ENCODE results near the gene CXCL9.

Gene CXCL9

GRCh38 chr4:76010576-76010975, 3.3 kb upstream of the CXCL9 start:
- Histone ChIP-seq H2AFZ (ENCODE audit: low read length) (no peak overlapping the region), H3F3A (ENCODE audit: insufficient read depth, low read length) (no peaks in the 10 kb centered on the region), H3K9ac (ENCODE audit: low read length) (no peak overlapping the region), H3K36me3 (ENCODE audit: insufficient read depth, low read length) (no peaks in the 10 kb centered on the region), H3K79me2 (ENCODE audit: insufficient read depth, low read length) (no peaks in the 10 kb centered on the region), H3K4me2 (ENCODE audit: low read length) (no peak overlapping the region), H3K27ac (ENCODE audit: low read depth, low read length, poor library complexity, severe bottlenecking) (no peak overlapping the region), H3K4me1 (ENCODE audit: insufficient read depth, low read length, severe bottlenecking) (no peaks in the 10 kb centered on the region), H4K20me1 (ENCODE audit: insufficient read depth, low read length) (no peaks in the 10 kb centered on the region), H3K27me3 (ENCODE audit: insufficient read depth, low read length) (no peaks in the 10 kb centered on the region), H3K9me3 (ENCODE audit: low read length) (no peaks in the 10 kb centered on the region), H3K9me2 (ENCODE audit: low read depth, low read length) (no peaks in the 10 kb centered on the region), H3K4me3 (ENCODE audit: low read depth, low read length, poor library complexity, severe bottlenecking) (no peak overlapping the region)
- TF ChIP-seq EZH2 (IDR thresholded peaks at IDR 0.05; ENCODE audit: borderline replicate concordance, low read length), result no peak

- TF ChIP-seq CTCF (IDR thresholded peaks at IDR 0.05; ENCODE audit: low read length) (no peak), EZH2 (IDR thresholded peaks at IDR 0.05; ENCODE audit: borderline replicate concordance, low read length) (no peak)
- Histone ChIP-seq H2AFZ (ENCODE audit: low read length) (no peak overlapping the region), H3K4me3 (ENCODE audit: low read depth, low read length, poor library complexity, severe bottlenecking) (no peak overlapping the region), H3K79me2 (ENCODE audit: insufficient read depth, low read length) (no peaks in the 10 kb centered on the region), H3K9me2 (ENCODE audit: low read depth, low read length) (no peaks in the 10 kb centered on the region), H3K36me3 (ENCODE audit: insufficient read depth, low read length) (no peaks in the 10 kb centered on the region), H3K27me3 (ENCODE audit: insufficient read depth, low read length) (no peaks in the 10 kb centered on the region), H3K27ac (ENCODE audit: low read depth, low read length, poor library complexity, severe bottlenecking) (no peak overlapping the region), H4K20me1 (ENCODE audit: insufficient read depth, low read length) (no peaks in the 10 kb centered on the region), H3F3A (ENCODE audit: insufficient read depth, low read length) (no peaks in the 10 kb centered on the region), H3K4me1 (ENCODE audit: insufficient read depth, low read length, severe bottlenecking) (no peaks in the 10 kb centered on the region), H3K9me3 (ENCODE audit: low read length) (no peaks in the 10 kb centered on the region), H3K4me2 (ENCODE audit: low read length) (no peak overlapping the region), H3K9ac (ENCODE audit: low read length) (no peak overlapping the region)
Observed at GRCh38 chr4:76009311-76009710, 2.0 kb upstream of the CXCL9 start.

- no peaks in the 10 kb centered on the region for H3K9me3 ChIP-seq (ENCODE audit: low read length)
- H3K9ac ChIP-seq (ENCODE audit: low read length), result no peak overlapping the region
- H3K27ac ChIP-seq (ENCODE audit: low read depth, low read length, poor library complexity, severe bottlenecking), result no peak overlapping the region
- no peaks in the 10 kb centered on the region for H3F3A ChIP-seq (ENCODE audit: insufficient read depth, low read length)
- no peaks in the 10 kb centered on the region for H3K79me2 ChIP-seq (ENCODE audit: insufficient read depth, low read length)
- no peaks in the 10 kb centered on the region for H3K4me1 ChIP-seq (ENCODE audit: insufficient read depth, low read length, severe bottlenecking)
- no peak overlapping the region for H3K4me2 ChIP-seq (ENCODE audit: low read length)
- H3K4me3 ChIP-seq (ENCODE audit: low read depth, low read length, poor library complexity, severe bottlenecking), result no peak overlapping the region
- no peaks in the 10 kb centered on the region for H3K36me3 ChIP-seq (ENCODE audit: insufficient read depth, low read length)
- TF ChIP-seq CTCF (IDR thresholded peaks at IDR 0.05; ENCODE audit: low read length) (no peak), EZH2 (IDR thresholded peaks at IDR 0.05; ENCODE audit: borderline replicate concordance, low read length) (no peak)
- H3K27me3 ChIP-seq (ENCODE audit: insufficient read depth, low read length), result no peaks in the 10 kb centered on the region
- H2AFZ ChIP-seq (ENCODE audit: low read length), result no peak overlapping the region
- H3K9me2 ChIP-seq (ENCODE audit: low read depth, low read length), result no peaks in the 10 kb centered on the region
- H4K20me1 ChIP-seq (ENCODE audit: insufficient read depth, low read length), result no peaks in the 10 kb centered on the region
Observed at GRCh38 chr4:76003620-76004019, 3.7 kb downstream of the CXCL9 start.

GRCh38 chr4:76003035-76003434, 4.3 kb downstream of the CXCL9 start:
- no peak overlapping the region for H2AFZ ChIP-seq (ENCODE audit: low read length)
- H3K4me3 ChIP-seq (ENCODE audit: low read depth, low read length, poor library complexity, severe bottlenecking), result no peak overlapping the region
- H3F3A ChIP-seq (ENCODE audit: insufficient read depth, low read length), result no peaks in the 10 kb centered on the region
- H3K27me3 ChIP-seq (ENCODE audit: insufficient read depth, low read length), result no peaks in the 10 kb centered on the region
- no peaks in the 10 kb centered on the region for H3K79me2 ChIP-seq (ENCODE audit: insufficient read depth, low read length)
- no peak overlapping the region for H3K9ac ChIP-seq (ENCODE audit: low read length)
- no peaks in the 10 kb centered on the region for H3K4me1 ChIP-seq (ENCODE audit: insufficient read depth, low read length, severe bottlenecking)
- no peak for TF ChIP-seq CTCF (IDR thresholded peaks at IDR 0.05; ENCODE audit: low read length)
- TF ChIP-seq EZH2 (IDR thresholded peaks at IDR 0.05; ENCODE audit: borderline replicate concordance, low read length), result no peak
- H3K9me3 ChIP-seq (ENCODE audit: low read length), result no peaks in the 10 kb centered on the region
- no peak overlapping the region for H3K27ac ChIP-seq (ENCODE audit: low read depth, low read length, poor library complexity, severe bottlenecking)
- no peak overlapping the region for H3K4me2 ChIP-seq (ENCODE audit: low read length)
- no peaks in the 10 kb centered on the region for H4K20me1 ChIP-seq (ENCODE audit: insufficient read depth, low read length)
- H3K9me2 ChIP-seq (ENCODE audit: low read depth, low read length), result no peaks in the 10 kb centered on the region
- no peaks in the 10 kb centered on the region for H3K36me3 ChIP-seq (ENCODE audit: insufficient read depth, low read length)
